ENCODE results near the gene PRAME.
"Not testable (repeated sequence)": the region's sequence is repeated elsewhere in the genome, so short reads cannot be mapped to it uniquely, and the experiment has no call there.

The PRAME gene

GRCh38 chr22:22550789-22551434 is 8.2 kb downstream of the PRAME start:
- DNase-seq (ENCODE audit: low read depth), result no peak

DNA sequence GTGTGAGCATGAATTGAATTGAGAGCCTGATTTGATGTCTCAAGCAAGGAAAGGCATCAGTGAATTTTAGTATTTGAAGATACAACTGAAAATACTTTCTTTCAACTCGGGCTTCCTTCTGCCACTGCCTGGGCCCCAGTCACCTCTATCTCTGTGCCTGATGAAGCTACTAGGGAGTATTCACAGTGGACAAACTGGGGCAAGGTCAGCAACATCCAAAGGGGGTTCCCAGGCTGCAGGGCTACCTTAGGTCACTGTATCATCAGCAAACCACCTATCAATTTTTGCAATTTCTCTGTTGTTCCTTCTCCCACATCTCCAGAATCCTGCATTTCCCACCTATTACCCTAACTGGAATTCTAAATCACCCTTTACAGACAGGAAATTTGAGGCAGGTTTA is 10.2 kb downstream of the PRAME start:
- no peak for DNase-seq (ENCODE audit: low read depth)

GRCh38 chr22:22548317-22548716 is 10.7 kb downstream of the PRAME start:
- DNase-seq (ENCODE audit: low read depth), result no peak

DNA sequence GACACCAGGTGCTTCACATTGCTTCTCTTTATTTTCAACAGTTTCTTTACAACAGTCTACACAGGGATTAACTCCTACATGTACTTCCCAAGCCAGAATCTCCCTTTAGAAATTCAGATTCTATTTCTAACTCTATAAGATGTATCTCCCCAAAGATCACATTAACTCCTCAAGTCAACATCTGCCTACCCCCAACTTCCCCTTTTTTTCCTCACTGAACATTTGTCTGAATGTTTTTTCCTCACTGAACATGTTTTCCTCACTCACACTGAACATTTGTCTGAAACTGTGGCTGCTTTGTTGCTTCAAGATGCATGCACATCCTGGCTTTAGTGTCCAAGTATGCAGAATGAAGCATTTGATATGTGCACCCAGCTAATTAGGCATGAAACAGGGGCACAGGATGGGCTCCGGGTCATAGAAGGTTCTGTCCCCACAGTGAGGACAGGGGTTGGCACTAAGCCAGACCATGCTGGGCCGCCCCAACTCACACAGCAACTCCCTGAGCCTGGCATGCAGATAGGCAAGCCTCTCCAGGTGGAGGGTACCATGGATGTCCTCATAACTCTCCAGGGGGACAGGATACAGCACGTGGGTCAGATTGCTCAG is 11.3 kb downstream of the PRAME start:
- no peak for DNase-seq (ENCODE audit: low read depth)

- DNase-seq (ENCODE audit: low read depth), result no peak
These were observed 11.8 kb downstream of the PRAME start for GRCh38 chr22:22547226-22547625.

DNA sequence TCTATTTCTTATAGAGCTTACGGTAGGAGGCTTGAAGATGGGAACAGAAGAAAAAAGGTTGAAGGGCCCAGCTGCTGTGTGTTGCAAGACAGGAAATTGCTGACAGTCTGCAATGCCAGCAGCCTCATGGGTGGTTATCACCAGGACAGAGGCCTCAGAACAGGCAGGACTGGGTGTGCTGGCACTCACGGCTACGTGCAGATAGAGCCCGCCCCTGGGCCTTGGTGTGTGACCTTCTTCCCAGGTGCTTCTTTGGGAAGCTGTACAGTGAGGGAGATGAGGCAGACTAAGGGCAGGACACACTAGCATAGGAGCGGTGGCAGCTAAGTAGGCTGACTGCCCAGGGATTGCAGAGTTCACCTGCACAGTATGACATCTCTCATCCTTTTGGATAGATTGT is 12.6 kb downstream of the PRAME start:
- DNase-seq (ENCODE audit: low read depth), result no peak

GRCh38 chr22:22545084-22545483 is 14.0 kb downstream of the PRAME start:
- no peak for DNase-seq (ENCODE audit: low read depth)

GRCh38 chr22:22538226-22538989 is 20.7 kb downstream of the PRAME start:
- DNase-seq (ENCODE audit: low read depth), result no peak

DNA sequence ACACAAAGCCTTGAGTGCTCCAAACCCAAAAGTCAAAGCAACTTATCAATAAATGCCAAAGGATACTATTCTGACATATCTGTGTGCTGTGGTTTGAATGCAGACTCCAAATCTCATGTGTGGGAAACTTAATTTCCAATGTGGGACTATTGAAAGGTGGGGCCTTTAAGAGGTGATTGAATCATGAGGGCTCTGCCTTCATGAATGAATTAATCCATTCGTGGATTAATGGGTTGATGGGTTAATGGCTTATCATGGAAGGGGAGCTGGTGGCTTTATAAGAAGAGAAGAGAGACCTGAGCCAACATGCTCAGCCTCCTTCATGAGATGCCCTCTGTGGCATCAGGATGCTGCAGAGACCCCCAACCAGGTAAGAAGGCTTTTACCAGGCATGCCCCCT is 22.1 kb downstream of the PRAME start:
- no peak for DNase-seq (ENCODE audit: low read depth)

GRCh38 chr22:22536515-22536914 is 22.6 kb downstream of the PRAME start:
- DNase-seq (ENCODE audit: low read depth), result no peak

- DNase-seq (ENCODE audit: low read depth), result no peak
These were observed 23.4 kb downstream of the PRAME start for GRCh38 chr22:22535662-22536061.

DNA sequence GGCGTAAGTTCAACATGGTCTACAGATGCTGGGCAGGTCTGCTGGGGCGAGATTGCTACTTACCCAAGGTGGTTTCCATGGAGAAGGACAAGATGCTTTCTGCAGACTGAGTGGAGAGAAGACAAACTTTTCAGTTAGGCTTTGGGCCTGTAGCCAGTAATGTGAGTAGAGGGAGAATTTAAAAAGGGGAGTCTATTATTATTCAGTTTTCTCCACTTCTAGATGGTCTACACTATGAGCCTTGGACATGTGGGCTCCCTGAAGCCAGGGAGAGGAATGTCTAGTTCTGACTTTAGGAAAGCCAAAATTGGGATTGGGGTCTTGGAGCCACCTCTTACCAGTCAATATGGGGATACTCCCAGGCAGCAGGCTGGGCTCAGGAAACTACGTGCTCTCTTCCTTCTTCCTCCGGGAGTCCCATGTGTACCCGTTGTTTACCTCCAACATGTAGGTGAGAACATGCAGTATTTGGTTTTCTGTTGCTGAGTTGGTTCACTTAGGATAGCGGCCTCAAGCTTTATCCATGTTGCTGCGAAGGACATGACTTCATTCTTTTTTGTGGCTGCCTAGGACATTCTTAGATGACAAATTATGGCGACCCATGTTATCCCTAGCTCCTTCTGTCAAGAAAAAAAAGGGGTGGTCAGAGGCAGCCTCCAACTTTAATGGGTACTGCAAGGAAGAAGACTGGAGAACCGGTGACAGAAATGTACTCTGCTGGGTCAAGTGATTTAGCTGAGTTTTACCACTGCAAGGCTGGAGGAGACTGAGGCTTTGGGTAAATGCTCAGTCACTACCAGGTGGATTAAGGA is 24.3 kb downstream of the PRAME start:
- DNase-seq (ENCODE audit: low read depth), result no peak

GRCh38 chr22:22533863-22534262 is 25.2 kb downstream of the PRAME start:
- no peak for DNase-seq (ENCODE audit: low read depth)

- DNase-seq (ENCODE audit: low read depth), result no peak
These were observed 25.6 kb downstream of the PRAME start for GRCh38 chr22:22533417-22533816.

DNA sequence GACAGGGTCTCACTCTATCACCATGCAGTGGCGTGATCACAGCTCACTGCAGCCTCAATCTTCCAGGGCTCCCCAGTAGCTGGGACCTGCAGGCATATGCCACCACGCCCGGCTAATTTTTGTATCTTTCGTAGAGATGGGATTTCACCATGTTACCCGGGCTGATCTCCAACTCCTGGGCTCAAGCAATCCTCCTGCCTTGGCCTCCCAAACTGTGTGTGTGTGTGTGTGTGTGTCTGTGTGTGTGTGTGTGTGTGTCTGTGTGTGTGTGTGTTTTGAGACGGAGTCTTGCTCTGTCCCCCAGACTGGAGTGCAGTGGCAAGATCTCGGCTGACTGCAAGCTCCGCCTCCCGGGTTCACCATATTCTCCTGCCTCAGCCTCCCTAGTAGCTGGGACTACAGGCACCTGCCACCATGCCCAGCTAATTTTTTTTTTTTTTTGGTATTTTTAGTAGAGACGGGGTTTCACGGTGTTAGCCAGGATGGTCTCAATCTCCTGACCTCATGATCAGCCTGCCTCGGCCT is 26.5 kb downstream of the PRAME start:
- not testable (repeated sequence) for DNase-seq (ENCODE audit: low read depth)

DNA sequence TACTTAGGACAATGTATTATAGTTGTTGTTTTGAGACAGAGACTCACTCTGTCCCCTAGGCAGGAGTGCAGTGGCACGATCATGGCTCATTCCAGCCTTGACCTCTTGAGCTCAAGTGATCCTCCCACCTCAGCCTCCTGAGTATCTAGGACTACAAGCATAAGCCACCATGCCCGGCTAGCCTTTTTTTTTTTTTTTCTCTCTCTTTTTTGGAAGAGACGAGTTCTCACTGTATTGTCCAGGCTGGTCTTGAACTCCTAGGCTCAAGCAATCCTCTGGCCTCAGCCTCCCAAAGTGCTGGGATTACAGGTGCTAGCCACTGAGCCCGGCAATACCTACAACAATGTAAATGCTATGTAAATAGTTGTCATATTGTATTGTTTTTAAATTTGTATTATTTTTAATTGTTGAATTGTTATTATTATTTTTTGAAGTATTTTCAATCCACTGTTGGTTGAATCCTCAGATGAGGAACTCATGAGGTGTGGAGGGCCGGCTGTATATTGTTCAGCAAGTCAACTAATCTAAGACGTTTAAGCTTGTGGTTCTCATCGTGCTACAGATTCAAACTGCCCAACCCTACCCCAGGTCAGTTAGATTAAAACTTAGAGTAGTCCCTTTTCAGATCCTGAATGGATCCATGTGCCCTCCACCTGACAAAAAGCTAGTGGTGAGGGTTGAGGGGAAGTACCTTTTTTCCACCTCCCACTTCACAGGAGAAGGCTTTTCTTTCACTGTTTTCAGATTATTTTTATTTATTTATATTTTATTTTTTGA is 27.1 kb downstream of the PRAME start:
- DNase-seq (ENCODE audit: low read depth), result no peak

DNA sequence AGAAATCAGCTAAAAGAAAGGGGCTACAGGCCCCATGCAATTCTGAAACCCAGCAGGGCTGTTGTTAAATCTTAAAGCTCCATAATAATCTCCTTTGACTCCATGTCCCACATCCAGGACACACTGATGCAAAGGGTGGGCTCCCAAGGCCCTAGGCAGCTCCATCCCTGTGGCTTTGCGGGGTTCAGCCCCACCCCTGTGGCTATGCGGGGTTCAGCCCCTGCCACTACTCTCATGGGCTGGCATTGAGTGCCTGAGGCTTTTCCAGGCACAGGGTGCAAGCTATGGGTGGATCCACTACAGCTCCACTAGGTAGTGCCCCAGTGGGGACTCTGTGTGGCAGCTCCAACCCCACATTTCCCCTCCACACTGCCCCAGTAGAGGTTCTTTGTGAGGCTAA is 30.3 kb downstream of the PRAME start:
- no peak for DNase-seq (ENCODE audit: low read depth)

DNA sequence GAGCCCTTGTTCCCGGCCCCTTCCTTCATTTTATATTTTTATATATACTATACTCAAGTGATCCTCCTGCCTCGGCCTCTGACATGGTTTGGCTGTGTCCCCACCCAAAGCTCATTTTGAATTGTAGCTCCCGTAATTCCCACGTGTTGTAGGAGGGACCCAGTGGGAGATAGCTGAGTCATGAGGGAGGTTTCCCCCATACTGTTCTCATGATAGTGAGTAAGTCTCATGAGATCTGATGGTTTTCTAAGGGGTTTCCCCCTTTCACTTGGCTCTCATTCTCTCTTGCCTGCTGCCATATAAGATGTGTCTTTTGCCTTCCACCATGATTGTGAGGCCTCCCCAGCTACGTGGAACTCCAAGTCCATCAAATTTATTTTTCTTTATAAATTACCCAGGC is 31.8 kb downstream of the PRAME start:
- no peak for DNase-seq (ENCODE audit: low read depth)

- DNase-seq (ENCODE audit: low read depth), result no peak
These were observed 32.7 kb downstream of the PRAME start for GRCh38 chr22:22526125-22526912.

- DNase-seq (ENCODE audit: low read depth), result no peak
These were observed 35.6 kb downstream of the PRAME start for GRCh38 chr22:22523494-22523893.

DNA sequence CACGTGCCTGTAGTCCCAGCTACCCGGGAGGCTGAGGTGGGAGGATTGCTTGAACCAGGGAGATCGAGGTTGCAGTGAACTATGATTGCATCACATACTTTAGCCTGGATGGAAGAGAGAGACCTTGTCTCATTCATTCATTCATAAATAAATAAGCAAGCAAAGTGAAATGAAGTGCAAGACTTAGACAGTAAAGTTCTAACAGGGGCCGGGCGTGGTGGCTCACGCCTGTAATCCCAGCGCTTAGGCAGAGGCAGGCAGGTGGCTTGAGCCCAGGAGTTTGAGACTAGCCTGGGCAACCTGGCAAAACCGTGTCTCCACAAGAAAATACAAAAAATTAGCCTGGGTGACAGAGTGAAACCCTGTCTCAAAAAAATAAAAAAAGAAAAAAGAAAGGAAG is 37.4 kb downstream of the PRAME start:
- no peak for DNase-seq (ENCODE audit: low read depth)
